ENCODE results near the gene NEURL1B.
"Not testable (repeated sequence)": the region's sequence is repeated elsewhere in the genome, so short reads cannot be mapped to it uniquely, and the experiment has no call there.

The NEURL1B gene

GRCh38 chr5:172640822-172641358, at the start of gene NEURL1B:
NEURL1B (plus strand) TSS chr5:172641263; CDS start chr5:172641407, 144 bp downstream.
- peak; percentile 82 for DNase-seq

- DNase-seq: no peak
Measured at GRCh38 chr5:172591636-172592035, 49.4 kb upstream of the NEURL1B start.

- DNase-seq: no peak
Measured at GRCh38 chr5:172592881-172593280, 48.2 kb upstream of the NEURL1B start.

- DNase-seq: no peak
Measured at GRCh38 chr5:172593306-172593705, 47.8 kb upstream of the NEURL1B start.

GRCh38 chr5:172593721-172594235, 47.3 kb upstream of the NEURL1B start:
- DNase-seq: no peak

- no peak for DNase-seq
Measured at GRCh38 chr5:172594431-172594830, 46.6 kb upstream of the NEURL1B start.

- no peak for DNase-seq
Measured at GRCh38 chr5:172594867-172595466, 46.1 kb upstream of the NEURL1B start.

GRCh38 chr5:172595596-172596455, 45.2 kb upstream of the NEURL1B start:
- DNase-seq: no peak

- DNase-seq: no peak
Measured at GRCh38 chr5:172596638-172597231, 44.3 kb upstream of the NEURL1B start.

- no peak for DNase-seq
Measured at GRCh38 chr5:172597755-172598155, 43.3 kb upstream of the NEURL1B start.

- DNase-seq: no peak
Measured at GRCh38 chr5:172598251-172599203, 42.5 kb upstream of the NEURL1B start.

GRCh38 chr5:172599204-172599567, 41.9 kb upstream of the NEURL1B start:
- no peak for DNase-seq

GRCh38 chr5:172600571-172600970, 40.5 kb upstream of the NEURL1B start:
- no peak for DNase-seq

- DNase-seq: not testable (repeated sequence)
Measured at GRCh38 chr5:172601576-172601975, 39.5 kb upstream of the NEURL1B start.

GRCh38 chr5:172602783-172603231, 38.3 kb upstream of the NEURL1B start:
- no peak for DNase-seq

- DNase-seq: peak; percentile 10
Measured at GRCh38 chr5:172603251-172603806, 37.7 kb upstream of the NEURL1B start.

GRCh38 chr5:172605466-172605865, 35.6 kb upstream of the NEURL1B start:
- DNase-seq: no peak

GRCh38 chr5:172606156-172606785, 34.8 kb upstream of the NEURL1B start:
- no peak for DNase-seq

- DNase-seq: no peak
Measured at GRCh38 chr5:172607213-172607793, 33.8 kb upstream of the NEURL1B start.

GRCh38 chr5:172608773-172609172, 32.3 kb upstream of the NEURL1B start:
- DNase-seq: no peak

- no peak for DNase-seq
Measured at GRCh38 chr5:172610643-172611042, 30.4 kb upstream of the NEURL1B start.

Data from EL (cell line).